Measurements from ENCODE around the gene EXOC6B.

DNA sequence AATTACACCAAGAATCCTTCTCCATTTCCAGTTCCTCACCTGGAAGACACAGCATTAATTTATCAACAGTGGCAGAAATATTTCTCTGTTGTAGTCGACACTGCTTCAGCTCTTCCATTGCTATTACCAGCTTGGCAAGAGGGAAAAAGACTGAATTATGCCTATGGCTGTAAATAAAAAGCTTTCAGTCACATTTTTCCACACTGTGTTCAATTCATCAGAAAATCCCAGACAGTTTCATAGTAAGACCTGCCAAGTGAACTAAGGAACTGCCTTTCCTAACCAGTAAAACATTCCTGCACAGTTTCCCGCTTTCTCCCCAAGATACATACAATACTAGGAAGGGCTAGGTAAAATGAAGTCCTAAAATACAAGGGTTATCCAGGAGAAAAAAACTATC lies 94.7 kb downstream of the EXOC6B start:
- no peak for TF ChIP-seq POLR2A (IDR thresholded peaks at IDR 0.05)
- TF ChIP-seq, protein P1, sequence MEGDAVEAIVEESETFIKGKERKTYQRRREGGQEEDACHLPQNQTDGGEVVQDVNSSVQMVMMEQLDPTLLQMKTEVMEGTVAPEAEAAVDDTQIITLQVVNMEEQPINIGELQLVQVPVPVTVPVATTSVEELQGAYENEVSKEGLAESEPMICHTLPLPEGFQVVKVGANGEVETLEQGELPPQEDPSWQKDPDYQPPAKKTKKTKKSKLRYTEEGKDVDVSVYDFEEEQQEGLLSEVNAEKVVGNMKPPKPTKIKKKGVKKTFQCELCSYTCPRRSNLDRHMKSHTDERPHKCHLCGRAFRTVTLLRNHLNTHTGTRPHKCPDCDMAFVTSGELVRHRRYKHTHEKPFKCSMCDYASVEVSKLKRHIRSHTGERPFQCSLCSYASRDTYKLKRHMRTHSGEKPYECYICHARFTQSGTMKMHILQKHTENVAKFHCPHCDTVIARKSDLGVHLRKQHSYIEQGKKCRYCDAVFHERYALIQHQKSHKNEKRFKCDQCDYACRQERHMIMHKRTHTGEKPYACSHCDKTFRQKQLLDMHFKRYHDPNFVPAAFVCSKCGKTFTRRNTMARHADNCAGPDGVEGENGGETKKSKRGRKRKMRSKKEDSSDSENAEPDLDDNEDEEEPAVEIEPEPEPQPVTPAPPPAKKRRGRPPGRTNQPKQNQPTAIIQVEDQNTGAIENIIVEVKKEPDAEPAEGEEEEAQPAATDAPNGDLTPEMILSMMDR (IDR thresholded peaks at IDR 0.05) = no peak
